Measurements from ENCODE around the gene GSG1L.

GSG1L gene

GRCh38 chr16:27932542-27933135 lies 130.9 kb downstream of the GSG1L start:
- no peak for DNase-seq

- DNase-seq: no peak
These were observed 133.7 kb downstream of the GSG1L start for GRCh38 chr16:27929818-27930217.

GRCh38 chr16:27928542-27928941 lies 135.0 kb downstream of the GSG1L start:
- no peak for DNase-seq

- DNase-seq: no peak
These were observed 136.1 kb downstream of the GSG1L start for GRCh38 chr16:27927266-27927901.

- no peak for DNase-seq
These were observed 137.9 kb downstream of the GSG1L start for GRCh38 chr16:27925612-27926011.

- DNase-seq: no peak
These were observed 138.9 kb downstream of the GSG1L start for GRCh38 chr16:27924411-27925118.

- DNase-seq: no peak
These were observed 139.8 kb downstream of the GSG1L start for GRCh38 chr16:27923751-27924150.

- DNase-seq: no peak
These were observed 141.1 kb downstream of the GSG1L start for GRCh38 chr16:27922433-27922832.

GRCh38 chr16:27921134-27921533 lies 142.4 kb downstream of the GSG1L start:
- DNase-seq: no peak

- DNase-seq: no peak
These were observed 143.1 kb downstream of the GSG1L start for GRCh38 chr16:27920391-27920891.

- no peak for DNase-seq
These were observed 144.8 kb downstream of the GSG1L start for GRCh38 chr16:27918755-27919154.

GRCh38 chr16:27917949-27918348 lies 145.6 kb downstream of the GSG1L start:
- DNase-seq: no peak

- no peak for DNase-seq
These were observed 152.0 kb downstream of the GSG1L start for GRCh38 chr16:27911486-27911885.

GRCh38 chr16:27907457-27907972 lies 156.0 kb downstream of the GSG1L start:
- DNase-seq: no peak

- DNase-seq: no peak
These were observed 156.6 kb downstream of the GSG1L start for GRCh38 chr16:27906883-27907282.

GRCh38 chr16:27903046-27903655 lies 160.4 kb downstream of the GSG1L start:
- no peak for DNase-seq

GRCh38 chr16:27902551-27902950 lies 161.0 kb downstream of the GSG1L start:
- no peak for DNase-seq

- DNase-seq: no peak
These were observed 161.6 kb downstream of the GSG1L start for GRCh38 chr16:27901956-27902355.

GRCh38 chr16:27899736-27900135 lies 163.8 kb downstream of the GSG1L start:
- DNase-seq: no peak

GRCh38 chr16:27894386-27894785 lies 169.1 kb downstream of the GSG1L start:
- no peak for DNase-seq

GRCh38 chr16:27892879-27893278 lies 170.6 kb downstream of the GSG1L start:
- DNase-seq: no peak

- no peak for DNase-seq
These were observed 172.6 kb downstream of the GSG1L start for GRCh38 chr16:27890866-27891265.

GRCh38 chr16:27890006-27890405 lies 173.5 kb downstream of the GSG1L start:
- no peak for DNase-seq
